ENCODE data around the gene IL16.
"Not testable (repeated sequence)": the region's sequence is repeated elsewhere in the genome, so short reads cannot be mapped to it uniquely, and the experiment has no call there.

Gene IL16

DNA sequence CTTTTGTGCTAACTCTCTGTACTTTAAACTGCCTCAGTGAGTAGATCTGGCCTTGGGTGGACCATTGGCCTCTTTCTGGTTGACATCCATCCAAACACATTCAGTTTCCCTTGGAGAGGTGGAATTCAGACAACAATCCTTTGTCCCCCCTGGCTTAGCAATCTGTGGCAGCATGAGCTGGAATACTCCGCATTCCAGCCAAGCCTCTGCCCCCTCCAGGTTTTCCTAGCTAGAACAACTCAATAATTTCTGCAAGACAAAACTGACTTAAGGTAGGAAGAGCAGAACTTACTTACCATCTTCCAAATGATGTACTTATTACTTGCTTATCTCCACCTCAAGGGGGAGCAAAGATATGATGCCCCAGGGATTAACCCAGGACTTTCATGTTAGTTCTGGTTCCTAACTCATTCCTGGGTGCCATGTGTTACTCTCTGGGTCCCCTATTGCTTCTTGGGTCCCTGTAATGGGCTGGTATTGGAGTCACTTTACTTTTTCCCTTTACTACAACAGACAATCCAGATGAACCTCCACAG lies 21.8 kb upstream of the IL16 start:
- no peak for DNase-seq

DNA sequence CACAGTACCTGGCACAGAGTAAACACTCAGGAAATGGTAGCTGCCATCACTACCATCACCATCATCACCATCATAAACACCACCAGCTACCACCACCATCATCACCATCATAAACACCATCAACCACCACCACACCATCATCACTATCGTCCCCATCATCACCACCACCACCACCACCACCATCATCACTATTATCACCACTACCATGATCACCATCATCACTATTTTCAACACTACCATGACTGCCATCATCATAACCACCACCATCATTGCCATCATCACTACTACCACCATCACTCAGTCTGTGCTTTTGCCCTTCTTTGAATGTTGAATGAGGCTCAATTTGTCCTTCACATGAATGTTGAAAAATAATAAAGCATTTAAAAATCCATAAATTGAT lies 21.2 kb upstream of the IL16 start:
- no peak for DNase-seq

DNA sequence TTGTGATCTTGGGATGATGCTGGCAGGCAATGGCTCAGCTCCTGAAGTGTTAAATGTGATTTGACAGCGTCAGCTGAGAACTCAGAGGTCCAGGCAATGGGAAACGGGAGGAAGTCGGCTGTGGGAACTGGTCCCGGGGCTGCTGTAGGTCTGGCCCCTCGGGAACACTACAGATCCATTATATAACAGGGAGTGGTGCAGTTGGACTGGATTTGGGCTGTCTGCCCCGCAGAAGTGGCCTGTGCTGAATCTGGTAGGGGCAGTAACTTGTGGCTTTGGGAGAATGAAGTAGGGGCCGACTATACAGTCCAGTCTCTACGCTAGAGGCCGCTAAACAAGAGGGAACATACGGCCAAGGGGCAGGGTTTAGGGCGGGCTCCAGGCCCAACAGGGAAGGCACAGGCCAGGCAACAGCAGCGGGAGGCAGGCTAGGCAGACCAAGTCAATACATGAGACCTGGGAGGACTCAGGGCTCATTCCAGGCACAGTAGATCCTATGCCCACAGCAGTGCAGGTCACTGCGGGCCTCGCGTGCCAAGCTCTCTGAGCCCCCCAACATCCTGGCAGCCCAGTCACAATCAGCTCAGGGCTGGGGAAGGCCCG lies 20.3 kb upstream of the IL16 start:
- DNase-seq: no peak

DNA sequence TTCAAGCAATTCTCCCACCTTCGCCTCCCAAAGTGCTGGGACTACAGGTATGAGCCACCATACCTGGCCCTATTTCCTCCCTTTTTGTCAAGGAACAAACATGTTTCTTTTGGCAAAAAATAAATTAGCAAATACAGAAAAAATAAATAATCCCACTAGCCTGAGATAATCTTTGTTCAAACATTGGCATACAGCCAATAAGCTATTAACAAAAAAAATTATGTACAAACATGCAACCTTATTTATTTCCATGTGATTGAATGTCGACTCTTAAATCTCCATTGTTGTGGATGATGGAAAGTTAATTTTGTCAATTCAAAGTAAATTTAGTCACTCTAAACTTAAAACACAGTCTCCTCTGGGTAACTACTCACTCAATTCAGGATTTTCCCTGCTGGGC lies 18.3 kb upstream of the IL16 start:
- DNase-seq: no peak

DNA sequence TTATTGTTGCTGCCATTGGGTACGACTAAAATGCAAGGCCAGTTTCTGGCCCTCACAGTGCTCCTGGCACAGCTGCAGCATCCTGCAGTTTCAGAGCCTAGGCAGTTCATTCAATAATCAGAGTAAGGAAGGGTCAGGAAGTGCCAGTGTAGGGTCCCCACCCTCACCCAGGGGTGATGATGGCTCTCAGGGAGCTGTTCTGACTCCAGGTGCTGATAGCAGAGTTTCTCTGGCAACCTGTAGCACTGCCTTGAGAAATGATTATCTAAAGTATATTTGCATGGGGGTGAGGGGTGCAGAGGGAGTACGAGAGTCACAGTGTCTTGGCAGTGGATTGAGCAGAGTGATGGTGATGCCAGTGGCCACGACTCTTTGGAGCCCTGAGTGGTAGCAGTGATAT lies 15.5 kb upstream of the IL16 start:
- no peak for DNase-seq

DNA sequence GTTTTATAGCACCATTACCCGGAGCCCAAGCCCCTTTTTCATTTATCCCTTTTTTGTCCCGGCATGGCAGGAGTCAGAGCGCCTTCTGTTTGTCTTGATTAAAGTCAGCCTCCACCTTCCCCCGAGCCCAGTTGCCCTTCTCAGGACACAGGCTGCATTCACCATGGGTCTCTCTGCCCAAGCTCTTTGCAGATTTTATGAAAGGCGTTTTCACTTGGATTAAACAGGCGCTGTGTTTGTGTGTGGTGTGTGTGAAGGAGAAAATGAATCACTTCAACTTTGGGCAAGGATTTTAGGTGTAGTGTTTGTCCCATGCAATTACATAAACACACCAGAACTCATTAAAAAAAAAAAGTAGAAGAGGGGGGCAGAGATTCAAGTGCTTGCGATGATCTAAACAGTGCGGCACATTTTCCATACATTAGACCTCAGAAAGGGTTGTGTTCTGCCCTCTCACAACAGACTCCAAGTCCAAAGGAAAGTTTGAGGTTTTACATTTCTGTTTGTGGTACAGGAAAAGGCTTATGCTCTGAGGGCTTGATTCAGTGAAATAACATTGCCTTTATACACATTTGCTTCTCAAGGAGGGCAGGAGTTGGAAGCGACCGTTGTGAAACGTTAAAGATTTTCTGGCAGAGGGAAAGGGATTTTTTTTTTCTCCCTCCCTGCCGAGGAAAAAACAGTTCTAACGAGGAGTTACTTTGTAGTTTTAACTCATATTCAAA lies 14.5 kb upstream of the IL16 start:
- DNase-seq: no peak

DNA sequence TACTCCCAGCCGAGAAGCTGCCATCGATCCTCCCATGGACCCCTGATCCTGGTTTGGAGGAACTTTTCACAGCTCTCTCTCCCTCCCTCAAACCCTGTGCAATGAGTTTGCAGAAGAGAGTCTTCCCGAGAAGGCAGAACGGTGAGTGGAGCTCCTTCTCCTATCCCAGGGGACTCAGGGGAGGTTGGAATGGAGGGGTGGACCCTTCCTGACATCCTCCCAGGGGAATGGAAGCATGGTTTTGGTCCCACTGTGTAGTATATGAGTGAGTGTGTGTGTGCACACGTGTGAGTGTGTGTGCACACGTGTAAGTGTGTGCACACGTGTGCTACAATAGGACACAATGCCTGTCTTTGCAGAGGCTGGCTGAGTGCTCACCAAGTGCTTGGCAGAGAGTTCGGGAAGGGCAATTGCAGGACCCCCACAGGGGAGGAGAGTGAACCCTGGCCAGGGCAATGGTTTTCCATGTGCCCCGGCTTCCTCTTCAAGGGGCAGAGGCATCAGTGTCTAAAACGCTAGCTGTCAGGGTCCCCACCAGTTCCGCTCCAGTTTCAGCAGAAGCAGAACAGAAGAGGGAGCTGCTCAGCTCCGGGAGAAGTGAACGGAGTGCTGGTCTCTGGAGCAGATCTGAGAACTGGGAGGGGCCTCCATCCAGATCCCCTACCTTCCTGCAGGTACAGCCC lies 13.8 kb upstream of the IL16 start:
- no peak for DNase-seq

DNA sequence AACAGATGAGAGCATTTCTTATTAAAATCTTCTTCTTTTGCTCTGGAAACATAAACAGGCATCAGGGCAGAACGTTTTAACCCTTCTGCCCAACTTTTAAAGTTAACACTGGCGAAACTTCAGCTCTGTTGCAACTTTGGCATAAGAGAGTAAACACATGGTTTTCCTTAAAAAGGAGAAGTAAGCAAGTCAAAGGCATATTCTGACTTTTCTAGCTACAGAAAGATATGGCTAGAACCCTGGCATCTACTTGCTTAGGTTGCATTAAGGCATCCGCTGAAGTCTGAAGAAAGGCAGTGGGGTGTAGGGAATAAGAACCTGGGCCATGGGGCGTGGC lies 13.3 kb upstream of the IL16 start:
- no peak for DNase-seq

DNA sequence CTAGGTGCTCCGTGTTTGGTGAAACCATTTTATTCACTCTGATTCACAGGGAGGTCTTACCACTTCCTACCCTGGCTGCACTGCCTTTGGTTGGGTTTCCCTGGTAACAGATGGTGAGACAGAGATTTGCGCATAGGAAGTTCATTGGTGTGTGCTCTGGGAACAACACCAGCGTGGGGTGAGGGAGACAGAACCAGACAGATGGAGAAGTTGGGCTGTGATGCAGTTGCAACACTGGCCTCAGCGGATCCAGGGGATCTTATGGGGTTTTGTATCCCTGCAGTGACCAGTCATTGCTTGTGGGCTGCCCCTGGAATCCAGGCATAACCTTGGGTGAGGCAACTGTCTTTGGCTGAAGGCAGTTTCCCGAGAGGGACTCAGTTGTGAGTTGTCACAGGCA lies 12.5 kb upstream of the IL16 start:
- no peak for DNase-seq

DNA sequence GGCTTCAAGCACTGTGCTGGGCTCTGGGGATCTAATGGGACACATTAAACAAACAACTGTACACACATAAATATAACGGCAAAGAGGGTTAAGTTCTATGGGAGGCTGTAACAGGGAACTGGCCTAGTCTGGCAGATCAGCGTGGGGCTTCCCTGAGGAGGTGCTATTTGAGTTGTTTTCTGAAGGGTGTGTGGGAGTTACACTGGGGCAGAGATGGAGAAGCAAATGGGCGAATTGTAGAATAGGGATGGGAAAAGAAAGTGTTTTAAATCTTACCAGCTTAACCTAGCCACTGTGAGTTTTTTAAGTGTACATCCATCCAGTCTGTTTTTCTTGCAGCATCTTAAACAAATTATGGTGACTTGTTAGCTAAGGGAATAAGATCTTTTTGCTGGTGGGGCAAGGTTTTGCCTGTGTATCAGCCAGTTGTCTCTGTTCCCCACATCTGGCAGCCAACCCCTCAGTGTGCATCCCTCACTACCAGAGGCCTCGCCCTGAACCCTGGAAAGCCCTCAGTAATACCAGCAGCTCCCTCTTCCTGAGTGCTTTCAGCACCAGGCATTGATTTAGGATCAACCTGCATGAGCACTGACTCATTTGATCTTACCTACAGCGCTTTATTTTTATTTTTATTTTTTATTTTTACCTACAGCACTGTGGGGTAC lies 10.9 kb upstream of the IL16 start:
- no peak for DNase-seq

DNA sequence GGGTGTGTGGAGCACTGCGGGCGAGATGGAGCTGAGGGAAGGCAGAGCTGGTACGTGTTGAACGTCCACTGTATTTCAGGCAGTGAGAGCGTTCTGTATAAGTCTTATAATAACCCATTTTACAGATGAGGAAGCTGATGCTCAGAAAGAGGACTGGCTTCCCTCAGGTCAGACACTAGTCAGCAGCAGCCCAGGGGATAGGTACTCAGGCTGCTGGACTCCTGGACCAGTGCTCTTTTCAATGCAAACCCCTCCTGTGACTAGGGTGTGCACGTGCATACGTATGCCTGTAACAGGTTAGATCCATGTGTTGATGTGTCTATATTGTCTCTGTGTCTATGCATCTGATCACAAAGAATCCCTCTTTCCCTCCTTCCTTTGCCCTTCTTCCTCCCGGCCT lies 8.3 kb upstream of the IL16 start:
- DNase-seq: no peak

DNA sequence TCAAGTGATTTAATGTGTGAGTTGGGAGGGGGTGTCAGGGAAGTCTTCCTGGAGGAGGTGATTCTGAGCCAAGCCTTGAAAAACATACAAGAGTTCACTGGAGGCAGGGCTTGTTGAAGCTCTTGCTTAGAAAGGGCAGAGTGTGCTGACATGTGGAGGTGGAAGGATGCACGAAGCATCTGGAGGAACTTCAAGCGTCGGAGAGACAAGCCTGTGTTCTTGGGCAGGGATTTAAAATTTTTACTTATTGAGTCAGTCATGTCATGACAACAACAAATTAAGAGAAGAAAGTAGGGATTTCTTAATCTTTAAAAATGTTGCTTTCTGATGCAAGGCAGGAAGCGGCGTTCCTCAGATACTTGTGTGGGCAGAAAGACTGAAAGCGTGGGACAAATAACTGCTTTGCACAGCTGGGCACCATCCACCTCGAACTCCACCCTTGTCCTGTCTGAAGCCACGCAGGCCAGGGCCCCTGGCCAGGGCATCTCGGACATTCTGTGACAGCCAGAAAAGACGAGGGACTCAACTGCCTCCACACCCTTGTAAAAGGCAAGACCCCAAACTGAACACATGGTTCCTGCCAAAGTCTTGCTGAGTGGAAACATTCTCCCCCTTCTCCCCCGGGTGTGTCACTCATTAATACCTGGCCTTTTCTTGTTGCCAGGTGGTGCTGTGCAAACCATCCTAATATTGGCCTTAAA lies 6.9 kb upstream of the IL16 start:
- DNase-seq: peak; percentile 98

DNA sequence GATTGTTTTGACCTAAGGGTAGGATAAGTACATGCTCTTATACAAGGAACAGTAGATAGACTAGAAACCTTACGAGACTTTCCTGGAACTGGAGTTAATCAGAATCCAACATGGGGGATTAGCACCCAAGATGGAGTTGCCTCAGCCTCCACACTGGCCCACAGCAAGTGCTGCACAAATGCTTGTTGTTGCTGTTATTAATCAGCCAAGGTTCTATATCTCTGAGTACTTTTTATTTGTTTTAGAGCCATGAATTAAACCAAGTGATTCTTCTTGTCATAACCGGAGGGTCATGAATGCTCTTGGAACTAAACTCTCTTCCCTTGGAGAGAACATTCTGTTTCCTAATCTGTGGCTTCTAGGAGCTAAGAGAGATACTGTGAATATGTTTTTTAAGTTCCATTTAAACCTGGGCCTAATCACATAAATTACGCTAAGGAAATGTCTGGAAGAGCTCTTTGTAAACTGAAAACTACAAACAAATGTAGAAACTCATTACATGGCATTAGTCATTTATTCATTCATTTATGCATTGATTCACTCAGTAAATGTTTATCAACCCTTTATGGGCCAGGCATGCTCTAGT lies 5.7 kb upstream of the IL16 start:
- DNase-seq: no peak

DNA sequence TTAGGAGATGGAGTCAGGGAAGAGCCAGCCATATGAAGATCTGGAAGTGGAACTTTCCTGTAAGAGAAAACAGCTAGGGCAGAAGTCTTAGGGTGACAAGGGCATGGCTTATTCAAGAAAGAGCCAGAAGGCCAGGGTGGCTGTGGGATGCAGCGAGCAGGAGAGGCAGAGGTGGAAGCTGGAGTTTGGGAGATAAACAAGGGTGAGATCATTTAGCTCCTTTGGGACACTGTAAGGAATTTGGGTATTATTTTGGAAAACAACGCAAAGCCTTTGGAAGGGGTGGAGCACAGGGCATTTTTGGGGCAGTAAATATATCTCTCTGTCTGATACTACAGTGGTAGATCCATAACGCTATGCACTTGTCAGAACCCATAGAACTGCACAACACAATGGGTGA lies 5.0 kb upstream of the IL16 start:
- DNase-seq: no peak

DNA sequence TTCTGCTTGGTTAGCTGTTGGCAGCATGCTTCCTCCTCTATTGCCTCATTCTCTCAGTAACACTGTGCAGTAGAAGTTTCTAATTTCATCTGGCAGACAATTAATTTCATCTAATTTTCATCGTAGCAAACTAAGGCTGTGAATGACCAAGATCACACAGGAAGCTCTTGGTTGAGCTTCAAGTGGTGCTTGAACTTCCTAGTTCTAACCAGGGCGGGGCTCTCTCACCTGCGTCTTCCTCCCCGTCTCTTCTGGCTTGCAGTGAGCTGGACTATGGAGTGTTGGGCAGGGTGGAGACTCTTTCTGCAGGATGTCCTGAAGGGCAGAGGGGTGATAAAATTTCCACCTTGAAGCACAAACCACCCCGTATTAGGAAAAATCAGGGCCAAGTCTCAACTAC lies 2.0 kb upstream of the IL16 start:
- DNase-seq: no peak

DNA sequence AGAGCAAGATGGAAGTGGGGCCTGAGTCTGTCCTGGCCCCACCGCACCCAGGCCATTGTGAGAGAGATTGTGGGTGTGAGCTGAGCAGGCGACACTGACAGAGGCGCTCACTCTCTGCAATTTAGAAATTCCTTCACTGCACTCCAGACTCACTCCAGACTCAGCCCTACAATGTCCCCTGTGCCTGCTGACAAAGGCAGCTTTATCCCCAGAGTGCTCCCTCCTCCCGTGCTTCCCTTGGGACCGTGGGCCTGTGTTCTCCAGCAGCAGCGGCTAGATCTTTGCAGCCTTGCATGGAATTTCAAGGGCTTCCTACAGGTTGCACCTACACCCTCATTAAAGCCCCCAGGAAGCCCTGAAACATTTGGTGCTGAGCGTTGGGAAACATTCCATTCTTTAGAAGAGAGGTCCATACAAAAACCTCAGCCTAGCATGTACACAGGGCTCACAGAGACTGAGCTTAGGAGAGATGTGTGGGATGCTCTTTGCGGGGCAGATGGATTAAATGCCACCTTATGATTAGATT lies 1.3 kb upstream of the IL16 start:
- DNase-seq: no peak

DNA sequence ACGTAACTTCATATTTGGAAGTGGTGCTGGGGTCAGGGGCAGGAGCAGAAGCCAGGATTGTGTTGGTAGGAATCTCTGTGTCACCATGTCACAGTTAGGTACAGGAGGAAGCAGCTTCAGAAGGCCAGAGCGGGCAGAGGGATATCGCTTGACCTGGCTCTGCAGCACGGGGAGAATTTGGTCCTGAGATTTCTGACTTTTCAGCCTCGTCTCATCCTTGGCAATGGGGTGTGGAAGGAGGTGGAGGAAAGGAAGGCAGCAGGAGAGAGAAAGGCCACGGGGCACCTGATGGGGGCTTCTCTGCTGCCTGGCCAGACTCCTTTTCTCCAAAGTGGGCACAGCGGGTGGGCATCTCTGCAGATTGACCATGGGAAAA lies 564 bp downstream of the IL16 start:
- no peak for DNase-seq

DNA sequence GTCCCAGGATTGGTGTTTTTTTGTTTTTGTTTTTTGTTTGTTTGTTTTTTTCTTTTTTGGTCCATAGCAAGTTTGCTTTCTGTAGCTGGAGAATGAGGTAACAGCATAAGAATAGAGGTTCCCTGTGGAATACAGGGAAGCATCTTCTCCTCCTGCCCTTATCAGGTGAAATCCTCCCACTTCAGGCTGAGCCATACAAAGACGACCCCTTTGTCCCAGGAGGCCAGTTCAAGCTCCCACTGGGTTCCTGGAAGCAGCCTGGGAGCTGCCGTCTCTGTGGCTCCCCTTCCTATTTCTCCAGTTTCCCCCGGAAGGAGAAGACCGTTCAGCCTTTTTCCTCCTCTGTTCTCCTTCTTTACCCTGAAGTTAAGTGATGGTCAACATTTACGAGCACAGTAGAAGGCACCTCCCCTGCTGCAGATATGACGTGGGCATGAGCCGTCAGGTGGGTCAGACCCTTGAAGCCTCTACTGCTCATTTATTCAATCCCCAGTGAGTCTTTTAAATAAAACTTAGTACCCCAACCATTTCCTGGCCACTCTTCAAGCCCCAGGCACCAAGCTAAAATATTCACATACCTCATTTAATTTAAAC lies 1.1 kb downstream of the IL16 start:
- no peak for DNase-seq

DNA sequence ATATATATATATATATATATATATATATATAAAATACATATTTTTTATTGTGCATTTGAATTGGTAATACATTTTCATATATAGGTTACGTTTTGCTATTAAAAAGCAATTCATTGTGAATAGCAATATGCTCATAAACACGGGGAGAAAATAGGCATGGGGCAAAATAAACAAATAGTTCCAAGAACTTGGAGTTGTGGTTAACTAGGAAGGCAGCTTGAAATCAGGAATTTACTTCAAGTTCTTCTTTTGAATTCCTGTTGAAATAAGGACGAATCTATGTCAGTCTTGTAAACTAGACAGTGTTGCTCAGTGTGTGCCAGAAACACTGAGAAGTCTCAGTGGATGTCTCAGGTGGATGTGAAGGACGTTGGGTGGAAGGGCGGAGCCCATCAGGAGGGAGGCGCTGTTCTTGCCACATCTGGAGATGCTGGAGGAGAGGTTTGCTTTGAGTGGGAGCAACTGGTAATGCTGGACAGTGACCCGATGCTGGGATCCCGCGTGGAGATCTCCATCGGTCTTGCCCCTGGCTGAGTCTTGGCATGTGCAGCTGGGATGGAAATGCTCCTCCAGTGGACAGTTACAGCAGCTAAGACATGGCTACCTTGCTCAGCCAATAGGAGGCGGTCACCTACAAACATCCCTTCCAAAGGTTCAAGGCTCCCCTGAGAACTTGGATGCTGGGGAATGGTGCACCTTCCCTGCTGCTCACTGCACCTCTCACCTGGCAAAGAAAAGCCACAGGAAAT lies 2.5 kb downstream of the IL16 start:
- no peak for DNase-seq

DNA sequence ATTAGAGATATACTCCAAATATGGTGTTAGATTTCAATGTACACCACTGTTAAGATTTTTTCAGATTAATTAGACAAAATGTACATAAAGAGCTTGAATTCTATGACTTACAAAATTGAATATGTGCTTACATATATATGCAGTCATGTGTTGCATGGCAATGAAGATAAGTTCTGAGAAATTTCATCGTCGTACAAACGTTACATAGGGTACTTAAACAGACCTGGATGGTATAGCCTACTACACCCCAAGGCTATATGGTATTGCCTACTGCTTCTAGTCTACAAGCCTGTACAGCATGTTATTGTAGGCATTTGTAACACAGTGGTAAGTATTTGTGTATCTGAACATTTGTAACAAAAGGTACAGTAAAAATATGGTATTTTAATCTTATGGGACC lies 9.3 kb downstream of the IL16 start:
- DNase-seq: no peak

DNA sequence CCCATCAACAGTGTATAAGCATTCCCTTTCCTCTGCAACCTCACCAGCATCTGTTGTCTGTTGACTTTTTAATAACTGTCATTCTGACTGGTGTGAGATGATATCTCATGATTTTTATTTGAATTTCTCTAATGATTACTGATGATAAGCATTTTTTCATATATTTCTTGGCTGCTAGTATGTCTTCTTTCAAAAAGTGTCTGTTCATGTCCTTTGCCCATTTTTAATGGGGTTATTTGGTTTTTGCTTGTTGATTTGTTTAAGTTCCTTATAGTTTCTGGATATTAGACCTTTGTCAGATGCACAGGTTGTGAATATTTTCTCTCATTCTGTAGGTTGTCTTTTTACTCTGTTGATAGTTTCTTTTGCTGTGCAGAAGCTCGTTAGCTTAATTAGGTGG lies 11.3 kb downstream of the IL16 start:
- not testable (repeated sequence) for DNase-seq
